ENCODE data around the gene WFDC6. TPM values are rescaled to one million over a fixed set of nuclear protein-coding genes. Genes with fewer than 3 reads are reported as not detected.
A peak's percentile ranks its signal among the peaks of the same experiment; 100 is the strongest.

Gene WFDC6
- total RNA-seq, 1 donor from 2014 or later: not detected

- intact Hi-C loops (cut with DNase I): no loop called here
- DNase-seq (no peak), ATAC-seq (no peak)
- TF ChIP-seq CTCF (IDR thresholded peaks at IDR 0.05): no peak
- Histone ChIP-seq H3K4me3 (no peak overlapping the region), H3K27ac (no peak overlapping the region), H3K4me1 (no peaks in the 10 kb centered on the region), H3K9me3 (no peaks in the 10 kb centered on the region), H3K27me3 (ENCODE audit: low read depth) (peaks cover 13% of the 10 kb centered on the region), H3K36me3 (no peaks in the 10 kb centered on the region)
These were observed 41.2 kb downstream of the WFDC6 start for GRCh38 chr20:45497971-45498494.

- H3K4me1 ChIP-seq: no peaks in the 10 kb centered on the region
- H3K36me3 ChIP-seq: no peaks in the 10 kb centered on the region
- intact Hi-C loops (cut with DNase I): no loop called here
- DNase-seq (no peak), ATAC-seq (no peak)
- no peaks in the 10 kb centered on the region for H3K9me3 ChIP-seq
- H3K27me3 ChIP-seq (ENCODE audit: low read depth): peaks cover 13% of the 10 kb centered on the region
- no peak overlapping the region for H3K4me3 ChIP-seq
- no peak for TF ChIP-seq CTCF (IDR thresholded peaks at IDR 0.05)
- no peak overlapping the region for H3K27ac ChIP-seq
These were observed 43.1 kb downstream of the WFDC6 start for GRCh38 chr20:45496166-45496565.

- peak; percentile 60 to 68 for ATAC-seq
- no peak overlapping the region for H3K27ac ChIP-seq
These were observed 43.8 kb downstream of the WFDC6 start for GRCh38 chr20:45495501-45495941.

GRCh38 chr20:45489083-45489531 is 50.2 kb downstream of the WFDC6 start:
- Histone ChIP-seq H3K27ac (no peak overlapping the region), H3K27me3 (ENCODE audit: low read depth) (peaks cover 11% of the 10 kb centered on the region), H3K9me3 (no peaks in the 10 kb centered on the region), H3K36me3 (no peaks in the 10 kb centered on the region), H3K4me3 (no peak overlapping the region), H3K4me1 (no peaks in the 10 kb centered on the region)
- ATAC-seq: no peak
- TF ChIP-seq CTCF (IDR thresholded peaks at IDR 0.05): no peak
- no peak for DNase-seq
- intact Hi-C loops (cut with DNase I): no loop called here

More at GRCh38 chr20:45495501-45495941, 43.8 kb downstream of the WFDC6 start:
- intact Hi-C loops (cut with DNase I): no loop called here
- no peaks in the 10 kb centered on the region for H3K9me3 ChIP-seq
- no peaks in the 10 kb centered on the region for H3K4me1 ChIP-seq
- H3K4me3 ChIP-seq: no peak overlapping the region
- no peak for TF ChIP-seq CTCF (IDR thresholded peaks at IDR 0.05)
- H3K27me3 ChIP-seq (ENCODE audit: low read depth): peaks cover 12% of the 10 kb centered on the region
- DNase-seq: peak; percentile 49
- no peaks in the 10 kb centered on the region for H3K36me3 ChIP-seq

GRCh38 chr20:45487231-45487635 is 52.0 kb downstream of the WFDC6 start:
- Histone ChIP-seq H3K27me3 (ENCODE audit: low read depth) (peaks cover 11% of the 10 kb centered on the region), H3K36me3 (no peaks in the 10 kb centered on the region), H3K4me1 (no peaks in the 10 kb centered on the region), H3K9me3 (no peaks in the 10 kb centered on the region), H3K27ac (no peak overlapping the region), H3K4me3 (no peak overlapping the region)
- ATAC-seq (peak; percentile 30 to 45), DNase-seq (no peak)
- TF ChIP-seq CTCF (IDR thresholded peaks at IDR 0.05): peak; percentile 30
- intact Hi-C loops (cut with DNase I): no loop called here

All from lower lobe of right lung (tissue), 2 donors.